Stromal cell of bone marrow (primary cell): ENCODE measurements around the gene PRELID3B.

Experiments
- DNase-seq: peaks from one replicate; pipeline ENCODE4 v3.0.0-alpha.2; 2012; ENCODE audit warnings: low read depth

PRELID3B gene

GRCh38 chr20:59010321-59010994 is 32.1 kb downstream of the PRELID3B start:
- no peak for DNase-seq

GRCh38 chr20:59008715-59009336 is 33.8 kb downstream of the PRELID3B start:
- no peak for DNase-seq

GRCh38 chr20:59007665-59008511 is 34.7 kb downstream of the PRELID3B start:
- no peak for DNase-seq

GRCh38 chr20:59006864-59007664 is 35.5 kb downstream of the PRELID3B start, which contains the start of gene CTSZ:
Gene CTSZ, minus strand, starts transcription at chr20:59007254. Its CDS starts 126 bp downstream, at chr20:59007128.
- DNase-seq: no peak

GRCh38 chr20:59006167-59006863 is 36.3 kb downstream of the PRELID3B start:
- DNase-seq: no peak

GRCh38 chr20:59005523-59006166 is 36.9 kb downstream of the PRELID3B start:
- no peak for DNase-seq

- DNase-seq: no peak
Measured at GRCh38 chr20:59004763-59005522, 37.6 kb downstream of the PRELID3B start.

GRCh38 chr20:59004493-59004762 is 38.2 kb downstream of the PRELID3B start:
- no peak for DNase-seq

GRCh38 chr20:59003836-59004492 is 38.6 kb downstream of the PRELID3B start:
- no peak for DNase-seq

GRCh38 chr20:59002874-59003399 is 39.6 kb downstream of the PRELID3B start:
- DNase-seq: no peak

GRCh38 chr20:59002388-59002787 is 40.2 kb downstream of the PRELID3B start:
- no peak for DNase-seq

GRCh38 chr20:59001449-59002171 is 41.0 kb downstream of the PRELID3B start:
- DNase-seq: no peak

GRCh38 chr20:59001068-59001448 is 41.5 kb downstream of the PRELID3B start:
- DNase-seq: no peak

GRCh38 chr20:59000326-59000725 is 42.3 kb downstream of the PRELID3B start:
- DNase-seq: no peak

GRCh38 chr20:58998656-58999055 is 43.9 kb downstream of the PRELID3B start:
- no peak for DNase-seq

- DNase-seq: no peak
Measured at GRCh38 chr20:58997141-58997770, 45.3 kb downstream of the PRELID3B start.

GRCh38 chr20:58996226-58996611 is 46.4 kb downstream of the PRELID3B start:
- no peak for DNase-seq

- DNase-seq: no peak
Measured at GRCh38 chr20:58995461-58996225, 46.9 kb downstream of the PRELID3B start.
